SKM-1 treated with dmso at 0.1 percent for 144 hours (cell line): Measurements from ENCODE around the gene ZDHHC14.

ENCODE experiments used
- DNase-seq: peaks from one replicate; lab custom pipeline; 2025; ENCODE audit not compliant: unreplicated experiment; lab: John Stamatoyannopoulos, UW

The ZDHHC14 gene

GRCh38 chr6:157638779-157639178 is 257.8 kb downstream of the ZDHHC14 start:
- DNase-seq, result no peak

- no peak for DNase-seq
Observed at GRCh38 chr6:157640746-157641451, 259.9 kb downstream of the ZDHHC14 start.

DNA sequence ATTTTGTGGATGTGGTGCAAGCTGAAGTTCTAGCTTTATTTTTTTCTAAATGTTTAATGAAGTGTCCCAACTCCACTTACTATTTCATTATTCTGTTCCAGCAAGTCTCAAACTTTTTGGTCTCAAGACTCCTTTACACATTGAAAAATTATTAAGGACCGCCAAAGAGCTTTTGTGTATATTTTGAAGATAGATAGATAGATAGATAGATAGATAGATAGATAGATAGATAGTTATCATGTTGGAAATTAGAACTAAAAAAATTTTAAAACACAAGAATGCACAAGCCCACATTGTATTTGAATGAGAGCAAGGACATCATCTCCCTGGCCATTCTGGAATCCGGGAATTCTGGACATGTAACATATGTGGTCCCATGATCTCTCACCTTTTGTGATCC is 260.8 kb downstream of the ZDHHC14 start:
- DNase-seq, result no peak

- no peak for DNase-seq
Observed at GRCh38 chr6:157642736-157643135, 261.7 kb downstream of the ZDHHC14 start.

DNA sequence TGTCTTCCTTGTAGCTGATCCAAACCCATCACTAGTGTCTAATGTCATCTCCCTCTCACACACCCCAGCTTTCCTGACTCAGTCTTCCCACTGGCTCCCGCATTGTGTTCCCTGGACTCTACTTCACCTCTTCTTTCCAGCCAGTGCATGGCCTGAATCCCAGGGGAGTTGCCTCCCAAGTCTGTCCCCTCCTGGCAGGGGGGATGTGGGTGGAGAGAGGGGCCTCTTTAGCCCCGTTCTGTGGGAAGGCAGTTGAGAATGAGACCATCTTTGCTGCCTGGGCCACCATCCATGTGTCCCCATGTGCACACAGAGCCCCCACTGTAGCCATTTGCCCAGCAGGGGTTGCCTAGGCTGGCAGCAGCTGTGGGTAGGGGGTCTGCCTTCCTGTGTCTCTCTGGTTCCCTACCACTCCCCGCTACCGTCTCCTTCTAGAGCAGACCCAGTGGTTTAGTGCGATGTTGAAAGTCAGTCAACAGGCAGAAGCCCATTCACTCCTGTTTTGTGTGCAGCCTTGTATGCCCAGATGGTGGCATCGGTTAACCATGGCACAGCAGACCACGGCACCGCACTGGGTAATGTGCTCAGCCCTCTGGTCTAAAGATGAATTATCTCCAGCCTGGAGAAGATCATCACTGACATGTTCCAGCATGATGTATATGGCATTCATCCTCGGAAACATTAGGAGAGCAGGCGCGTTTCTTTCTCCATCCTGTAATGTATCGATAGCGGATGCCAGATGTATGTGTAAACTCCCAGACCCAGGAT is 263.2 kb downstream of the ZDHHC14 start:
- DNase-seq, result no peak

DNA sequence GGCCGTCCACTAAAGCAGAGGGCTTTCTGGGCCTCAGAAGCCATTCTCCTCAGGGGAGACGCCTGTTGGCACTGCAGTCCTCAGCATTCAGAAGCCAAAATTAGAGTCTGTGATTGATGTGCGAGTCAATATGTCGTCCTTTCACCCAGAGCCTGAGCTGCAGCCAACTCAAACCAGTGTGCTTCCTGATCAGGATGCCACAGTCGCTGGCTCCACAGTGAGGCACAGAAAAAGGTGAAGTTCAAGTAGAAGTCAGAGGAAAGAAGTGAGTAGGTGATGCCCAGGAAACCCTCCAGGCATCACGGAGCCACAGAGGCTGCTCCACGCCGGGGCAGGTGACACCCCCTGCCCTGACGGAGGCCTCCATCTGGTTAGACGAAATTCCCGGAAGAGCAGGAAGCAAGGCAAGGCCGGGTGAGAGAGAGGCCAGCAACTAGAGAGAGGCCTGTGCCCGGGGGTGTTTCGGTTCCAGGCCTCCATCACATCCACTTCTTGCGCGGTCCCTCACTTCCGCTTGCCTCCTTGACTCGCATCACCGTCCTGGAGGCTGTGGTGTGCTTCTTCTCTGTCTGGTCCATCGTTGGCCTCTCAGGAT is 264.3 kb downstream of the ZDHHC14 start:
- no peak for DNase-seq

DNA sequence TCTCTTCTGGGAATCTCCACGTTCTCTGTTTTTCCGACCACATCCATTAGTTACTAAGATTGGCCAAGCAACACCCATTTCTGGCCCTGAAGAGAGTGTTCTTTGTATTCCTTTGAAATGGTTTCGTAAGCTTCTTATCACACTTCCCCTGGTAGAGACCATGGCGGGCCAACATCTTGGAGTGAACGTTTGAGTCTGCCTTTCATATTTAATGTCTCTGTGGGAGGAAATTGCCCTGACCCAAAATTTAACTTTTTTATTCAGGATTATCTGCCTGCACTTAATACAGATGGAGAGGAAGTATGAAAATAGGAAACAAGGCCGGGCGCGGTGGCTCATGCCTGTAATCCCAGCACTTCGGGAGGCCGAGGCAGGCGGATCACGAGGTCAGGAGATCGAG is 265.0 kb downstream of the ZDHHC14 start:
- no peak for DNase-seq

DNA sequence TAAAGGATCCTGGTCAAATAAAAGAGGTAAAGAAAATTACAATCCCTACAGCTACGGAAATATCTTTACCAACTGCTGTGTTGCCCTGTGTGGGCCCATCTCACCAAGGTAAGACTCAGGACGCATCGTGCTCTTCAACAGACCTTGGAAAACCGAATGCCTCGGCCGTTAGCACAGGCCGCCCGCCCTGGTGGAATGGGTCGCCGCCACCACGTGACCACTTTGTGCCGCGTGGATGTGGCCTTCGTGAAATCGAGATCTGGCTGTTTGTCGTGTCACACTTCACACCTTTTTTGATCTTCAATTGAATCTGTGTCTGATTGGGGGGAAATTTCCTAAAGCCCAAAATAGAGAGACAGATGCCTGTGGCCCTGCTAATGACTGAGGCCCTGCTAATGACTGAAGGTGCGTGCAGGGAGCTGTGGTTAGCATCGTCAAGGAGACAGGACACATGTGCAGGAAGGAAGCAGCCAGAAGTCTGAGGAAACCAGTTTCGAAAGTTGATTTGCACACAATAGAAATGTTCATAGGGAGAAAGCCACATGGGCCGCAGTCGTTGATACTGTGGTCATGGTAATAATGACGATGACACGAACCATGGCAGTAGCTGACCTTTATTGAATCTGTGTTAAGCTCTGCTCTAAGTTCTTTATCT is 266.4 kb downstream of the ZDHHC14 start:
- DNase-seq, result peak; percentile 97

- DNase-seq, result no peak
Observed at GRCh38 chr6:157648561-157648960, 267.6 kb downstream of the ZDHHC14 start.

DNA sequence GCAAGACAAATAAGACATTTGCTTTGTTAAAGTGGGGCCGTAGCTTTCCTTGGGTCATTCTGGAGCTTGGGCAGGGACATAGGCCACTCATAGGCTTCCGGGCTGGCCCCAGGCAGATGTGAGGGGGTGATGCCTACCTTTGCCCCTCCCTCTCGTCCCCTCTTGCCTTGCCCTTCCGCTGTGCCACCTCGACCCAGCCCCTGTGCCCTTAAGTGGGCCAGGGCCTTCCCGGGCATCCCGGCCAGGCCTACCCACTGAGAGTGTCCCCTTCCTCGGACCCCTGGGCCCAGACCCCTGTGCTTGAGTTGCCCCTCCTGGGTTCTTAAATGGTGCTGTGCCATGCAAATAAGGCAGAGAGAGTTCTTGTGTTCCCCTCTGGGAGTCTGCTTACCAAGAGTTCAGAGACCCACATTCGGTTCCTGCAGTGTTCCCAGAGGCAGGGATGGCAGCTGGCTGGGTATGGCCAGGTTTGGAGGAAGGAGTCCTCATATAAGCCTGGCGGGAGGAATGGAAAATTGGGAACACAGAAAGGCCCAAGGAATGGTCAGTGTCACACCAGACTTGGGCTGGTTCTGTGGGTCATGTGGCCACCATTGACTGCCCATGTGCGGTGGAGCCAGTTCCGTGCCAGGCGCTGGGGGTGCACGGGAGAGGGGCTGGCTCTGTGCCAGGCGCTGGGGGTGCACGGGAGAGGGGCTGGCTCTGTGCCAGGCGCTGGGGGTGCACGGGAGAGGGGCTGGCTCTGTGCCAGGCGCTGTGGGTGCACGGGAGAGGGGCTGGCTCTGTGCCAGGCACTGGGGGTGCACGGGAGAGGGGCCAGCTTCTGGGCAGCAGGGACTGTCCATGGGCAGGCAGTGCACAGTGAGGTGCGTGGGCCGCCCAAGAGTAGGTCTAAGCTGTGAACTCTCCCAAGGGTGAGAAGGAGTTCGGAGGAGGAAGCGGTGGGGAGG is 268.6 kb downstream of the ZDHHC14 start:
- no peak for DNase-seq

DNA sequence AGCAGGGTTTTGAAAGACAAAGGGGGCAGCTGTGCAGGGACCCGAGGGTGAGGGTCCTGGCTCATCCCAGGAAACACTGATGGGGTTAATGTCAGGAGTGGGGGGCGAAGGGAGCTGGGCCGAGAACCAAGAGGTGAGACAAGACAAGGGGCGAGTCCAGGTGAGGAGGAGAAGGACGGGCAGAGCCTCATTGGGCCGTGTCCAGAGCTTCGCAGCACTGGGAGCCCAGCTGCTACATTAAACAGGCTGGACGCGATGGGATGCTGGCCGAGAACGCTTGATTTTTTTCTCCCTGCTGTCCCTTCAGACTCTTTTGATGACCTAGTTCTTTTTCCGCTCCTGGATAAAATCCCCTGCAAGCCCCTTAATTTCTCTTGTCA is 269.3 kb downstream of the ZDHHC14 start:
- DNase-seq, result no peak

DNA sequence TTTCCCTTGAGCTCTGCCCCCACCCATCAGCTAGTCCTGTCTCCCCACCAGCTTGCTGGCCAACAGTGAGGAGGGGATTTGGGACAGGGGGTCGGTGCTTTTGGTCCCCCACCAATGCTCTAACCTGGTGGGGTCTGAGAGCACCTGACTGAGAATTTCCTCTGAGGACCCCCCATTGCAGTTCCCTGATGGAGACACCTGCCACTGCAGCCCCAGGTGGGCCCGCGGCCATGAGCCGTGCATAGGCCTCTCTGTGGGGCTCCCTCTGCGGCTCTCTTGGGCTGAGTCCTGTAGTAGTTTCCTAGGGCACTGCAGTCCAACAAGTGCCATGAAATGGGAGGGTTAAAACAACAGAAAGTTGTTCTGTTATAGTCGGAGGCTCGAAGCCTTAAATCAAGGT is 269.8 kb downstream of the ZDHHC14 start:
- no peak for DNase-seq

- DNase-seq, result no peak
Observed at GRCh38 chr6:157651731-157652490, 270.9 kb downstream of the ZDHHC14 start.

DNA sequence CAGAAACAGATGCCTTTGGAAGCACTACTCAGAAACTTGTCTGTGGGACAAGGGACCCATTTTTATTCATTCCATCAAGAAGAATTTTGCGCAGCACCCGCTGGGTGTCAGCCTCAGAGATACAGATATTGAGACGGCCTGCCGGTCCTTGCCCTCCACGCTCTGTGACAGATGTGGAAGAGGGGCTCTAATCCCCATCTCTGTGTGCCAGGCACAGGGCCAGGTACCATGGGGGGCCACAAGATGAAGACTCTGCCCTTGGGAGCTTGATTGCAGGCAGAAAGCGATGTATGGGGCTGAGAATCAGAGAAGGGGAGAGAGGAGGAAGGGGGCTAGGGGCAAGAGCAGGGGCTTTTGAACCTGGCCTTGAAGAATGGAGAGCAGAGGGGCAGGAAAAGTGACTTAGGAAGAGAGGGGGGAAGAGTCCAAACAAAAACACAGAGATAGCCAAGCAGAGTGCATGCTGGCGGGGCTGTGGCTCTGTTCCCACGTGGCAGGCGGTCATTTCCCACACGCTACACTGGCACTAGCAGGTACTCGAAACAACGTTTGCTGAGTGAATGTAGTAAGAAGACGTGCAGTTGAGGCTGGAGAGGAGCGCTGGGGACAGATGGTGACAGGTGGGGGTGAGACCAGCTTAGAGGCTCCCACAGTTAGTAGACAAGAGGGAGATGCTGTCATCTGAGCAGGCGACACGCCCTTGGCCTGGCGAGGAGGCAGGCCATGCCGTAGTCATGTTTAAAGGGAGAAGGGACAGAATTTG is 271.8 kb downstream of the ZDHHC14 start:
- no peak for DNase-seq

DNA sequence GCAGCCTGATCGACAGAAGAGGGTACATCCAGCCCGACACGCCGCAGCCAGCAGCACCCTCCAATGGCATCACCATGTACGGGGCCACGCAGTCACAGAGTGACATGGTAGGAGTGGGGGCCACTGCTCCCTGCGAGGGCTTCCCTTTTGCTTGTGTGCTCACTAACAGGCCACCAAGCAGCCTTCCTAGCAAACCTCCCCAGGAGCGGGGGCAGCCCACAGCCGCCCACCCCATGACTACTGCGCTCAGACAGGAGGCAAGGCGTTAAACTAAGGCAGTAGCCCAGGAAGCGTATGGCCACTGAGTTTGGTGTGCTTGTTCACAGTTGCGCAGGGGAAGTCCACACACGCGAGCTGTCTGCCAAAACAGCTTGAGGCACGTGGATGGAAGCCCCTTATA is 272.5 kb downstream of the ZDHHC14 start:
- DNase-seq, result no peak

- no peak for DNase-seq
Observed at GRCh38 chr6:157655139-157655538, 274.1 kb downstream of the ZDHHC14 start.

DNA sequence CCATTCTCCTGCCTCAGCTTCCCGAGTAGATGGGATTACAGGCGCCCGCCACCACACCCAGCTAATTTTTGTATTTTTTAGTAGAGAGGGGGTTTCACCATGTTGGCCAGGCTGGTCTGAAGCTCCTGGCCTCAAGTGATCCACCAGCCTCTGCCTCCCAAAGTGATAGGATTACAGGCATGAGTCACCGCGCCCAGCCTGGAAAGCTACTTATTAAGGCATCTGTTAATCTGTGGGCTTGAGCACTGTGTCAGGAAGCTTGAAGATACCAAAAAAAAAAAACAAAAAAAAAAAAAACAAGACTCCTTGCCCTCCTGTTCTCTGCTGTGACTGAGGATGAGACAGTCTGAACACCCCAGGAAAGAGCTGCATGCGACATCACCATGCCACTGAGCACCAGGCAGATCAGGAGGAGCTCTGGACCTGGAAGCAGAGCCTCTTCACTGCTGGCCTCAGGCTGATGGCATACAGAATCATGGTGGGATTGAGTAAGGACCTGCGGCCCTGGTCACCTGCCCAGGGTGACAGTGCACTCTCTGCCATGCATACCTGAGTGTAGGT is 275.5 kb downstream of the ZDHHC14 start:
- no peak for DNase-seq

GRCh38 chr6:157657754-157658153 is 276.8 kb downstream of the ZDHHC14 start:
- no peak for DNase-seq

DNA sequence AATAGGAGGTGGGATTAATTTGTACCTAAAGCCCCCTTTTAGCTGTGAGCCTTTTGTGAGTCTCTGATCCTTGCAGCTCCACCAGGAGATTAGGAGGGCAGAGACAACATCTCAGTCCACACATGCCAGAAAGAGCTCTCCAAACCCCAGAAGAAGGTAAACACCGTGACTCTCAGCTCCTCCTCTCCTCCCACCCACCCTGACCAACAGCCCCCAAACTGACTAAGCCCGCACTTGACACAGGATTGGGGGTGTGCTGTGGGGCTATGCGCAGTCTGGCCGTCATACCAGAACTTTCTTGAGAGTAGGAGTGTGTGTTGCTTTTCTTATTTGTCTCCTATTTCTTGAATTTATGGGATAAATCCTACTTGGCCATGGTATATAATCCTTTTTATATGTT is 277.3 kb downstream of the ZDHHC14 start:
- no peak for DNase-seq
